CD8-positive, alpha-beta memory T cell (primary cell): ENCODE results near the gene ATP11A. TPM values are rescaled to one million over a fixed set of nuclear protein-coding genes. Genes with fewer than 3 reads are reported as not detected.
A peak's percentile ranks its signal among the peaks of the same experiment; 100 is the strongest.
"Not testable (repeated sequence)": the region's sequence is repeated elsewhere in the genome, so short reads cannot be mapped to it uniquely, and the experiment has no call there.

ENCODE experiments used
- CTCF ChIA-PET: fragments of 350-600 bp; sonication (Branson Sonifier 250); formaldehyde crosslinking; loops from one replicate; lab custom pipeline; 2021; ENCODE audit warnings: antibody characterized with exemption; lab: Charles Lee
- POLR2A ChIA-PET: fragments of 350-600 bp; sonication (Branson Sonifier 250); formaldehyde crosslinking; loops from one replicate; lab custom pipeline; 2021; ENCODE audit warnings: antibody characterized with exemption; lab: Charles Lee
- DNase-seq, 5 donors: peaks; one replicate each; pipeline versions ENCODE4 v3.0.0 to v3.0.0-alpha.2; 2020 to 2022; ENCODE audit warnings: mixed read lengths in 1 of 5
- H3K27ac ChIP-seq: one replicate; pipeline ENCODE4 v1.7.0; 2013; ENCODE audit warnings: low read depth, mild to moderate bottlenecking, low read length, moderate library complexity
- H3K27me3 ChIP-seq: 2 replicates; pipeline ENCODE4 v1.7.0; 2013; ENCODE audit warnings: low read length, mild to moderate bottlenecking; ENCODE audit not compliant: insufficient read depth, poor library complexity, severe bottlenecking
- H3K36me3 ChIP-seq: 2 replicates; pipeline ENCODE4 v1.7.0; 2013; ENCODE audit warnings: mild to moderate bottlenecking, low read length, moderate library complexity; ENCODE audit not compliant: insufficient read depth
- H3K4me1 ChIP-seq: 2 replicates; pipeline ENCODE4 v1.7.0; 2013; ENCODE audit warnings: mild to moderate bottlenecking, low read length, moderate library complexity; ENCODE audit not compliant: insufficient read depth
- H3K4me3 ChIP-seq: 2 replicates; pipeline ENCODE4 v1.7.0; 2013; ENCODE audit warnings: mild to moderate bottlenecking, low read length
- H3K9me3 ChIP-seq: 2 replicates; pipeline ENCODE4 v1.7.0; 2013; ENCODE audit warnings: mild to moderate bottlenecking, low read length
- H3K27ac Mint-ChIP-seq, 8 donors: one replicate each; pipeline ENCODE4 v1.8.0; 2020 to 2021; ENCODE audit warnings: mixed read lengths in 8 of 8, mild to moderate bottlenecking in 6 of 8, inconsistent platforms in 3 of 8, moderate library complexity in 3 of 8
- H3K27me3 Mint-ChIP-seq, 2 donors: one replicate each; pipeline ENCODE4 v1.8.0; 2020 to 2021; ENCODE audit warnings: mixed read lengths in 2 of 2, mild to moderate bottlenecking in 1 of 2, moderate library complexity in 1 of 2
- H3K36me3 Mint-ChIP-seq, 3 donors: one replicate each; pipeline ENCODE4 v1.8.0; 2020 to 2021; ENCODE audit warnings: mixed read lengths in 3 of 3, inconsistent platforms in 1 of 3, mild to moderate bottlenecking in 1 of 3
- H3K4me1 Mint-ChIP-seq, 3 donors: one replicate each; pipeline ENCODE4 v1.8.0; 2020 to 2021; ENCODE audit warnings: mixed read lengths in 3 of 3, inconsistent platforms in 1 of 3, mild to moderate bottlenecking in 1 of 3
- H3K4me3 Mint-ChIP-seq, 7 donors: one replicate each; pipeline ENCODE4 v1.8.0; 2020 to 2021; ENCODE audit warnings: mixed read lengths in 7 of 7, mild to moderate bottlenecking in 6 of 7, moderate library complexity in 4 of 7, inconsistent platforms in 2 of 7
- H3K9me3 Mint-ChIP-seq, 5 donors: one replicate each; pipeline ENCODE4 v1.8.0; 2020 to 2022; ENCODE audit warnings: mixed read lengths in 5 of 5, mild to moderate bottlenecking in 3 of 5, moderate library complexity in 2 of 5, inconsistent platforms in 1 of 5
- polyA plus RNA-seq: library from polyadenylated mRNA; unstranded; fragments of 300-500 nt; fragmentation: Illumina TruSeq; gene quantifications from one replicate; pipeline ENCODE4 v1.2.3, GENCODE V29; 2021
- total RNA-seq, 2 experiments: library from RNA; stranded (reverse); gene quantifications; one replicate each; pipeline ENCODE4 v1.2.3, GENCODE V29; 2021

ATP11A gene
- total and polyA plus RNA-seq, 3 experiments from 2014 or later: 4.5 to 34.6 (median 34.0) TPM

DNA sequence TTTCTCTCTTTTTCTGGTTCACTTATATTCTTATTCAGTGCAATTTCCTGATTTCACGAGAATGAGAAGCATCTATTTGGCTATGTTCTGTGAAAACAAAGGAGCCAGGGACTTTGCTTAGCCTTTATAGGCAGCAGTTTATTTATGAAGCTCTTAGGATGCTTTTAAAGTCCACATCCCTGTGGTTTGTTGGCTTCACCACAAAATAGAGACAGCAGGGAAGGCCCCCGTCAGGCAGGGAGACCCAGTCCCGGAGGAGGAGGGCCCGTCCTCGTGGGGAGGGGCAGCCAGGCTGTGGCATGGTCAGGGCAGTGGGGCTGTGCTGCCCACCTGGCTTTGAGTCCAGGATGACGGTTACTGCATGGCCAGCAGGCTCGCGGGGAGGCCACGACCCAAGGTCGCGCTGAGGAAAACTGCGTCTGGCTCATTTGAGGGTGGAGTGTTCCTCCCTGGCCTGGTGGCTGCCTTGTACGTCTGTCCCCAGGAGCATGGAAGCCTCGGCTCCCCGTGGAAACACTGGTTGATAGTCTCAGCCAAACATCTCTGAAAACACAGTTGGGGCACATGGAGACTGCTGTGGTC lies 92.7 kb downstream of the ATP11A start:
- H3K4me3 ChIP-seq: no peak overlapping the region
- H3K9me3 Mint-ChIP-seq: no peaks in the 10 kb centered on the region
- no peaks in the 10 kb centered on the region for H3K4me1 ChIP-seq
- CTCF ChIA-PET: no interaction called here
- H3K36me3 Mint-ChIP-seq: peaks cover 5 to 20% (median 12%) of the 10 kb centered on the region in 3 donors
- H3K36me3 ChIP-seq: no peaks in the 10 kb centered on the region
- H3K27ac ChIP-seq: no peak overlapping the region
- H3K27ac Mint-ChIP-seq: no peak overlapping the region
- H3K4me3 Mint-ChIP-seq: no peak overlapping the region
- no peaks in the 10 kb centered on the region for H3K27me3 Mint-ChIP-seq
- peak in 1 of 5 donors; percentile 13 for DNase-seq
- H3K9me3 ChIP-seq: no peaks in the 10 kb centered on the region
- no peaks in the 10 kb centered on the region for H3K27me3 ChIP-seq
- H3K4me1 Mint-ChIP-seq: peaks cover 9 to 19% (median 18%) of the 10 kb centered on the region in 3 donors
- POLR2A ChIA-PET: no interaction called here

- POLR2A ChIA-PET: no interaction called here
- Histone ChIP-seq H3K27ac (no peak overlapping the region), H3K4me1 (no peaks in the 10 kb centered on the region), H3K4me3 (no peak overlapping the region), H3K9me3 (no peaks in the 10 kb centered on the region), H3K36me3 (no peaks in the 10 kb centered on the region), H3K27me3 (no peaks in the 10 kb centered on the region)
- H3K9me3 Mint-ChIP-seq: no peaks in the 10 kb centered on the region
- H3K36me3 Mint-ChIP-seq: peaks cover 7 to 26% (median 12%) of the 10 kb centered on the region in 3 donors
- peaks cover 9 to 19% (median 14%) of the 10 kb centered on the region in 3 donors for H3K4me1 Mint-ChIP-seq
- H3K27me3 Mint-ChIP-seq: no peaks in the 10 kb centered on the region
- peak overlapping the region in 1 of 8 donors; percentile 70 for H3K27ac Mint-ChIP-seq
- DNase-seq: peak in 1 of 5 donors; percentile 37
- H3K4me3 Mint-ChIP-seq: no peak overlapping the region
- CTCF ChIA-PET: no interaction called here
Measured at GRCh38 chr13:112783135-112783977, 93.5 kb downstream of the ATP11A start.

DNA sequence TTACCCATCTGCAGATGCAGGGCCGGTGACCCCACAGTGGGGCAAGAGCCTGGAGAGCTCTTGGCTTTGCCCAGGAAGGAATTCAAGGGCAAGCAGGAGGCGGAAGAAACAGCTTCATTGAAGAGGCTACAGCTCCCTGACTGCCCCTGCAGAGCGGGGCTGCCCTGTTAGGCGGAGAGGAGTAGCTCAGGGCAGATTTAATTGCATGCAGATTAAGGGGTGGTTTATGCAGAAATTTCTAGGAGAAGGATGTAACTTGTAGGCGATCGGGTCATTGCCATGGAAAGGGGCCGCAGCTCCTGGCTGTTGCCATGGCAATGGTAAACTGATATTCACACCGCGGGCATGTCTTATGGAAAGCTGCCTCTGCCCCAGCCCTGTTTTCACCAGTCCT lies 94.1 kb downstream of the ATP11A start:
- H3K9me3 Mint-ChIP-seq: no peaks in the 10 kb centered on the region
- no peaks in the 10 kb centered on the region for H3K4me1 ChIP-seq
- H3K27ac ChIP-seq: no peak overlapping the region
- H3K9me3 ChIP-seq: no peaks in the 10 kb centered on the region
- POLR2A ChIA-PET: no interaction called here
- H3K27ac Mint-ChIP-seq: no peak overlapping the region
- CTCF ChIA-PET: no interaction called here
- H3K4me1 Mint-ChIP-seq: peaks cover 9 to 19% (median 14%) of the 10 kb centered on the region in 3 donors
- H3K27me3 Mint-ChIP-seq: no peaks in the 10 kb centered on the region
- H3K4me3 Mint-ChIP-seq: no peak overlapping the region
- H3K36me3 Mint-ChIP-seq: peaks cover 9 to 32% (median 17%) of the 10 kb centered on the region in 3 donors
- DNase-seq: no peak
- no peak overlapping the region for H3K4me3 ChIP-seq
- no peaks in the 10 kb centered on the region for H3K27me3 ChIP-seq
- no peaks in the 10 kb centered on the region for H3K36me3 ChIP-seq

GRCh38 chr13:112784811-112785482 lies 95.1 kb downstream of the ATP11A start:
- no peaks in the 10 kb centered on the region for H3K27me3 ChIP-seq
- Mint-ChIP-seq H3K27me3 (no peaks in the 10 kb centered on the region), H3K36me3 (peaks cover 13 to 35% (median 20%) of the 10 kb centered on the region in 3 donors), H3K4me1 (peaks cover 9 to 18% (median 14%) of the 10 kb centered on the region in 3 donors), H3K27ac (no peak overlapping the region), H3K4me3 (no peak overlapping the region), H3K9me3 (no peaks in the 10 kb centered on the region)
- no peak overlapping the region for H3K4me3 ChIP-seq
- CTCF ChIA-PET: no interaction called here
- no peak overlapping the region for H3K27ac ChIP-seq
- H3K36me3 ChIP-seq: no peaks in the 10 kb centered on the region
- peak in 1 of 5 donors; percentile 26 for DNase-seq
- POLR2A ChIA-PET: no interaction called here
- no peaks in the 10 kb centered on the region for H3K4me1 ChIP-seq
- no peaks in the 10 kb centered on the region for H3K9me3 ChIP-seq

- ChIA-PET CTCF (no interaction called here), POLR2A (no interaction called here)
- H3K36me3 ChIP-seq: no peaks in the 10 kb centered on the region
- no peaks in the 10 kb centered on the region for H3K9me3 Mint-ChIP-seq
- H3K4me3 ChIP-seq: no peak overlapping the region
- H3K4me1 ChIP-seq: no peaks in the 10 kb centered on the region
- H3K27ac Mint-ChIP-seq: no peak overlapping the region
- H3K4me1 Mint-ChIP-seq: peaks cover 8 to 13% (median 13%) of the 10 kb centered on the region in 3 donors
- H3K27me3 ChIP-seq: no peaks in the 10 kb centered on the region
- peaks cover 13 to 35% (median 20%) of the 10 kb centered on the region in 3 donors for H3K36me3 Mint-ChIP-seq
- no peak overlapping the region for H3K4me3 Mint-ChIP-seq
- no peaks in the 10 kb centered on the region for H3K27me3 Mint-ChIP-seq
- DNase-seq: peak in 1 of 5 donors; percentile 33
- no peak overlapping the region for H3K27ac ChIP-seq
- H3K9me3 ChIP-seq: no peaks in the 10 kb centered on the region
Measured at GRCh38 chr13:112785483-112785856, 95.6 kb downstream of the ATP11A start.

DNA sequence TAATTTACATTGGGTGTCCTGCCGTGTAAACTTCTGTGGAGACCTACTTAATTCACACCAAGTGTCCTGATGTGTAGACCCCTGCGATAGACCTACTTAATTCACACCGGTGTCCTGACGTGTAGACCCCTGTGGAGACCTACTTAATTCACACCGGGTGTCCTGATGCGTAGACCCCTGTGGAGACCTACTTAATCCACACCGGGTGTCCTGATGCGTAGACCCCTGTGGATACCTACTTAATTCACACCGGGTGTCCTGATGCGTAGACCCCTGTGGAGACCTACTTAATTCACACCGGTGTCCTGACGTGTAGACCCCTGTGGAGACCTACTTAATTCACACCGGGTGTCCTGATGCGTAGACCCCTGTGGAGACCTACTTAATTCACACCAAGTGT lies 97.0 kb downstream of the ATP11A start:
- POLR2A ChIA-PET, CTCF ChIA-PET: not testable (repeated sequence)

GRCh38 chr13:112790735-112791641 lies 101.2 kb downstream of the ATP11A start:
- no peaks in the 10 kb centered on the region for H3K36me3 ChIP-seq
- no peaks in the 10 kb centered on the region for H3K9me3 ChIP-seq
- Mint-ChIP-seq H3K4me3 (no peak overlapping the region), H3K27ac (no peak overlapping the region), H3K9me3 (peaks cover 0 to under 1% (median 0%) of the 10 kb centered on the region in 5 donors), H3K36me3 (peaks cover 13 to 32% (median 16%) of the 10 kb centered on the region in 3 donors), H3K27me3 (no peaks in the 10 kb centered on the region), H3K4me1 (peaks cover 0 to 4% (median 0%) of the 10 kb centered on the region in 3 donors)
- H3K4me1 ChIP-seq: no peaks in the 10 kb centered on the region
- no peaks in the 10 kb centered on the region for H3K27me3 ChIP-seq
- ChIA-PET POLR2A (no interaction called here), CTCF (no interaction called here)
- DNase-seq: peak in 1 of 5 donors; percentile 25
- H3K27ac ChIP-seq: no peak overlapping the region
- H3K4me3 ChIP-seq: no peak overlapping the region

More for the DNA sequence above, 97.0 kb downstream of the ATP11A start:
- not testable (repeated sequence) for H3K27me3 ChIP-seq, H3K4me3 ChIP-seq, H3K36me3 ChIP-seq, H3K9me3 ChIP-seq, H3K4me1 ChIP-seq, H3K4me1 Mint-ChIP-seq, H3K27ac Mint-ChIP-seq, H3K4me3 Mint-ChIP-seq, H3K27ac ChIP-seq, H3K27me3 Mint-ChIP-seq, H3K9me3 Mint-ChIP-seq
- peak in 1 of 5 donors; percentile 20 for DNase-seq
- peaks cover 13 to 39% (median 20%) of the 10 kb centered on the region in 3 donors for H3K36me3 Mint-ChIP-seq
